Astrocyte of the cerebellum (primary cell): ENCODE results near the gene HP1BP3.

ENCODE experiments used
- DNase-seq: peaks from one replicate; pipeline ENCODE4 v3.0.0-alpha.2; 2011; ENCODE audit warnings: low read depth
- H3K4me3 ChIP-seq: 2 replicates; pipeline ENCODE4 v1.5.1; 2011; ENCODE audit warnings: mild to moderate bottlenecking, low read depth, low read length, moderate library complexity
- in situ Hi-C: cut with HindIII; loops from 2 replicates; pipeline ENCODE4 v1.10.0; 2017; ENCODE audit warnings: low sequenced_read_pairs
- TF ChIP-seq, protein P1 (sequence below): IDR thresholded peaks from 2 replicates; pipeline ENCODE4 v1.5.1; 2012; ENCODE audit warnings: low read length, low read depth, moderate library complexity, mild to moderate bottlenecking; ENCODE audit errors: missing control alignments

HP1BP3 gene

GRCh38 chr1:20715406-20715805 is 71.7 kb downstream of the HP1BP3 start:
- no peak for DNase-seq
- in situ Hi-C loops, result no loop called here
- TF ChIP-seq, protein P1, sequence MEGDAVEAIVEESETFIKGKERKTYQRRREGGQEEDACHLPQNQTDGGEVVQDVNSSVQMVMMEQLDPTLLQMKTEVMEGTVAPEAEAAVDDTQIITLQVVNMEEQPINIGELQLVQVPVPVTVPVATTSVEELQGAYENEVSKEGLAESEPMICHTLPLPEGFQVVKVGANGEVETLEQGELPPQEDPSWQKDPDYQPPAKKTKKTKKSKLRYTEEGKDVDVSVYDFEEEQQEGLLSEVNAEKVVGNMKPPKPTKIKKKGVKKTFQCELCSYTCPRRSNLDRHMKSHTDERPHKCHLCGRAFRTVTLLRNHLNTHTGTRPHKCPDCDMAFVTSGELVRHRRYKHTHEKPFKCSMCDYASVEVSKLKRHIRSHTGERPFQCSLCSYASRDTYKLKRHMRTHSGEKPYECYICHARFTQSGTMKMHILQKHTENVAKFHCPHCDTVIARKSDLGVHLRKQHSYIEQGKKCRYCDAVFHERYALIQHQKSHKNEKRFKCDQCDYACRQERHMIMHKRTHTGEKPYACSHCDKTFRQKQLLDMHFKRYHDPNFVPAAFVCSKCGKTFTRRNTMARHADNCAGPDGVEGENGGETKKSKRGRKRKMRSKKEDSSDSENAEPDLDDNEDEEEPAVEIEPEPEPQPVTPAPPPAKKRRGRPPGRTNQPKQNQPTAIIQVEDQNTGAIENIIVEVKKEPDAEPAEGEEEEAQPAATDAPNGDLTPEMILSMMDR, result no peak
- no peak overlapping the region for H3K4me3 ChIP-seq

GRCh38 chr1:20713440-20713839 is 73.7 kb downstream of the HP1BP3 start:
- no peak for DNase-seq
- TF ChIP-seq, protein P1, result no peak
- in situ Hi-C loops, result no loop called here
- H3K4me3 ChIP-seq, result no peak overlapping the region

- TF ChIP-seq, protein P1, result no peak
- in situ Hi-C loops, result no loop called here
- H3K4me3 ChIP-seq, result no peak overlapping the region
- no peak for DNase-seq
These were observed 74.9 kb downstream of the HP1BP3 start for GRCh38 chr1:20712215-20712577.

DNA sequence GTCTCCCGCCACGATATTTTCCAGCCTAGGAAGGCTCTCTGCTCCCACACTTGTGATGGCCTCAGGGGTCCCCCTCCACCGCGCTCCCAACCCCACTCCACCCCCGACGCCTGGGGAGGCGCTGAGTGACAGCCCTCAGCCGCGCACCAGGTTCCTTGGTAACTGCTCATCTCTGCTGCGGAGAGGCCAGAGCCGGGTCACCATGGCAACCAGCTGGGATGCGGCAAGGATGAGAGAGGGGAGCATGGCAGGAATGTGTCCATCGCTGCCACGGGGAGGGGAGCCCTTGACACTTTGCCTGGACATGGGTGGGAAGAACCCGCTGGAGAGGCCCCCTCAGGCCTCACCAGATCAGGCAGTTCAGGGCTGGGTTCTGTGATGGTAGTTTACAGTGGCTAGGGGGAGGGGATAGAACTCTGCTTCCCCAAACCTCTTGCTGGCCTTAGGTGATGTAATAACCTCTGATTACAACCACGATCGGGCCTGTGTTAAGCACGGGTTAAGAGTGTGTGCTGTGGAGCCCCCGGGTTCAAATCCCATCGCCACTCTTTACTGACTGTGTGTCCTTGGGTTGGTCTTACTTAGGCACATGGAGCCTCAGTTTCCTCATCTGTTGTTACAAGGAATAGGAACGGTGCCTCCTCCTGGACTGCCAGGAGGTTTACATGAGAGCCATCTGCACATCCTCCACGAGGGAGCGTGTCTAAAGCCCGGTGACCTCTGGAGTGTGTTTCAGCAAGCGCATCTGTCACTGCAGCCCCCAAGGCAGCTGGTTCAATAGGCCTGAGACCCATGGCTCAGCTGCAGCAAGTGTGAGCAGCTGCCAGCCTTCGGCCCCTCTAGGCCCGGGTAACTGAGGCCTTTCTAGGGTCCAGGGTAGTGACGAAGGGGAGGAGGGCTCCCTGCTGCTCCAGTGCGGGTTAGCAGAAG is 75.6 kb downstream of the HP1BP3 start:
- no peak for DNase-seq
- in situ Hi-C loops, result no loop called here
- no peak overlapping the region for H3K4me3 ChIP-seq
- TF ChIP-seq, protein P1, result peak; percentile 4

GRCh38 chr1:20710469-20711284 is 76.4 kb downstream of the HP1BP3 start:
- TF ChIP-seq, protein P1, result no peak
- no peak for DNase-seq
- no peak overlapping the region for H3K4me3 ChIP-seq
- in situ Hi-C loops, result no loop called here

GRCh38 chr1:20709868-20710267 is 77.2 kb downstream of the HP1BP3 start:
- no peak for DNase-seq
- in situ Hi-C loops, result no loop called here
- TF ChIP-seq, protein P1, result no peak
- no peak overlapping the region for H3K4me3 ChIP-seq
